Thoracic aorta (tissue), 2 donors: ENCODE measurements around the gene ABCB8. TPM values are rescaled to one million over a fixed set of nuclear protein-coding genes. Genes with fewer than 3 reads are reported as not detected.

Experiments used
- ATAC-seq: fragments of 150-250 bp; one replicate; pipeline ENCODE4 v1.8.0; 2017; ENCODE audit warnings: low read depth; ENCODE audit not compliant: insufficient number of reproducible peaks, low FRiP score
- DNase-seq: peaks from one replicate; pipeline ENCODE4 v3.0.0-alpha.2; 2020; ENCODE audit warnings: low spot score
- H3K27ac ChIP-seq, 2 donors: fragments of 200-600 bp; sonication (generic); 1 replicate in 1 of 2; 2 replicates in 1 of 2; pipeline ENCODE4 v1.5.1; 2016; ENCODE audit warnings: mild to moderate bottlenecking in 2 of 2, moderate library complexity in 2 of 2
- H3K27me3 ChIP-seq: fragments of 200-600 bp; sonication (generic); replicated peaks from 2 replicates; pipeline ENCODE4 v1.6.0; 2016; ENCODE audit warnings: mild to moderate bottlenecking; ENCODE audit not compliant: insufficient read depth
- H3K36me3 ChIP-seq: fragments of 200-600 bp; sonication (generic); one replicate; pipeline ENCODE4 v1.5.1; 2016
- H3K4me1 ChIP-seq, 2 donors: fragments of 200-600 bp; sonication (generic); 1 replicate in 1 of 2; 2 replicates in 1 of 2; pipeline versions ENCODE4 v1.5.1 to v1.6.0; 2016; ENCODE audit warnings: low read depth in 2 of 2, mild to moderate bottlenecking in 1 of 2; ENCODE audit not compliant: control insufficient read depth in 1 of 2
- H3K4me3 ChIP-seq: fragments of 200-600 bp; sonication (generic); 2 replicates; pipeline ENCODE4 v1.5.1; 2016; ENCODE audit warnings: mild to moderate bottlenecking
- H3K9me3 ChIP-seq: fragments of 200-600 bp; sonication (generic); 2 replicates; pipeline ENCODE4 v1.5.1; 2016
- CTCF ChIP-seq: fragments of 200-600 bp; sonication (generic); IDR thresholded peaks from one replicate; pipeline ENCODE4 v1.5.1; 2019; ENCODE audit warnings: antibody characterized with exemption
- total RNA-seq, 2 donors: library from RNA; depleted of rRNA; stranded (reverse); fragments of >200 nt; gene quantifications; one replicate each; pipeline versions ENCODE4 v1.1.0 to v1.2.3, GENCODE V29; 2016

ABCB8 gene
- total RNA-seq, 2 donors from 2014 or later = 34.1 to 35.1 TPM

GRCh38 chr7:150994838-150995510, 33.3 kb upstream of the ABCB8 start:
- H3K4me1 ChIP-seq = no peaks in the 10 kb centered on the region
- DNase-seq = no peak
- no peak overlapping the region for H3K27ac ChIP-seq
- peaks cover 4% of the 10 kb centered on the region for H3K9me3 ChIP-seq
- H3K4me3 ChIP-seq = peak overlapping the region; percentile 7
- no peak for TF ChIP-seq CTCF
- no peaks in the 10 kb centered on the region for H3K27me3 ChIP-seq
- no peaks in the 10 kb centered on the region for H3K36me3 ChIP-seq
- ATAC-seq = no peak

GRCh38 chr7:150996376-150997074, 31.7 kb upstream of the ABCB8 start:
- Histone ChIP-seq H3K36me3 (no peaks in the 10 kb centered on the region), H3K9me3 (no peaks in the 10 kb centered on the region), H3K27ac (no peak overlapping the region), H3K27me3 (no peaks in the 10 kb centered on the region), H3K4me1 (no peaks in the 10 kb centered on the region), H3K4me3 (no peak overlapping the region)
- no peak for TF ChIP-seq CTCF
- ATAC-seq (no peak), DNase-seq (no peak)

- Histone ChIP-seq H3K36me3 (no peaks in the 10 kb centered on the region), H3K9me3 (no peaks in the 10 kb centered on the region), H3K4me1 (no peaks in the 10 kb centered on the region), H3K27me3 (no peaks in the 10 kb centered on the region), H3K4me3 (no peak overlapping the region), H3K27ac (no peak overlapping the region)
- no peak for ATAC-seq
- no peak for TF ChIP-seq CTCF
- DNase-seq = no peak
These were observed 31.2 kb upstream of the ABCB8 start for GRCh38 chr7:150997075-150997511.

- Histone ChIP-seq H3K27ac (no peak overlapping the region), H3K36me3 (no peaks in the 10 kb centered on the region), H3K4me3 (no peak overlapping the region), H3K4me1 (no peaks in the 10 kb centered on the region), H3K9me3 (no peaks in the 10 kb centered on the region), H3K27me3 (no peaks in the 10 kb centered on the region)
- ATAC-seq (no peak), DNase-seq (no peak)
- no peak for TF ChIP-seq CTCF
These were observed 30.4 kb upstream of the ABCB8 start for GRCh38 chr7:150997817-150998216.

GRCh38 chr7:150998341-150998740, 29.9 kb upstream of the ABCB8 start:
- H3K36me3 ChIP-seq = no peaks in the 10 kb centered on the region
- TF ChIP-seq CTCF = no peak
- no peak overlapping the region for H3K27ac ChIP-seq
- no peaks in the 10 kb centered on the region for H3K27me3 ChIP-seq
- H3K4me3 ChIP-seq = no peak overlapping the region
- no peak for DNase-seq
- H3K4me1 ChIP-seq = no peaks in the 10 kb centered on the region
- ATAC-seq = no peak
- no peaks in the 10 kb centered on the region for H3K9me3 ChIP-seq
